Peyer's patch (tissue), 4 donors: ENCODE data around the gene ITGA11. TPM values are rescaled to one million over a fixed set of nuclear protein-coding genes. Genes with fewer than 3 reads are reported as not detected.

Source experiments
- DNase-seq, 3 donors: peaks; one replicate each; pipeline ENCODE4 v3.0.0-alpha.2; 2017 to 2019
- H3K27ac ChIP-seq, 4 donors: fragments of 200-600 bp; sonication (generic); one replicate each; pipeline ENCODE4 v1.5.1; 2016 to 2019
- H3K27me3 ChIP-seq, 2 donors: fragments of 200-600 bp; sonication (generic); one replicate each; pipeline ENCODE4 v1.5.1; 2019
- H3K36me3 ChIP-seq, 3 donors: fragments of 200-600 bp; sonication (generic); one replicate each; pipeline ENCODE4 v1.5.1; 2016 to 2019
- H3K4me1 ChIP-seq, 4 donors: fragments of 200-600 bp; sonication (generic); one replicate each; pipeline ENCODE4 v1.5.1; 2016 to 2019
- H3K4me3 ChIP-seq, 4 donors: fragments of 200-600 bp; sonication (generic); 1 replicate in 3 of 4; 2 replicates in 1 of 4; pipeline ENCODE4 v1.5.1; 2016 to 2019; ENCODE audit warnings: mild to moderate bottlenecking in 1 of 4
- H3K9me3 ChIP-seq, 4 donors: fragments of 200-600 bp; sonication (generic); one replicate each; pipeline ENCODE4 v1.5.1; 2016 to 2019; ENCODE audit warnings: mild to moderate bottlenecking in 1 of 4
- POLR2A ChIP-seq, 2 donors: fragments of 450-650 bp; IDR thresholded peaks; one replicate each; pipeline ENCODE4 v1.5.1; 2017; ENCODE audit warnings: antibody characterized with exemption in 2 of 2, mild to moderate bottlenecking in 2 of 2, moderate library complexity in 2 of 2
- total RNA-seq, 4 donors: library from RNA; depleted of rRNA; stranded (reverse); fragments of >200 nt; gene quantifications; one replicate each; pipeline ENCODE4 v1.1.0, GENCODE V29; 2016
- TF ChIP-seq, protein P1 (sequence below), 6 experiments: fragments of 450-650 bp in 4 of 6; fragments of 200-600 bp in 2 of 6; sonication (generic) in 1 of 6; IDR thresholded peaks; one replicate each; pipeline ENCODE4 v1.5.1; 2017 to 2019; ENCODE audit warnings: antibody characterized with exemption in 6 of 6, mild to moderate bottlenecking in 3 of 6, moderate library complexity in 1 of 6

ITGA11 gene
- total RNA-seq, 4 donors from 2014 or later: 0.88 to 24.8 (median 2.6) TPM

DNA sequence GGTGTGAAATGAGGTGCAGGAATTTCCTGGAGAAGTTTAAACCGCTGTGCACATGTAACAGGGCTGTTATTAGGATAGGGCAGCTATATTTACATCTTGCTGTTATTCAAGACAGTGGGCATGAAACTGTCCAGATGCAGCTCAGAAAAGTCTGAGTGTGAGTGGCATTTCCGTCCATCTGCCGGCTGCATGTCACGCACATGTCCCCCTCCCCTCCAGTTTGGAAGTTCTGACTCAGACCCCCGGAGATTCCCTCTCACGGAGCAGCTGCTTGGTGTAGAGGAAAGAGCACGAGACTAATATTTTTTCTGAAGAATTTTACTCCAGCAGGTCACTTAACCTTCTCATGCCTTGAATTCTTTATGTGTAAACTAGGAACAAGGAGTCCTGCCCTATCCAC is 84.6 kb downstream of the ITGA11 start:
- TF ChIP-seq, protein P1, sequence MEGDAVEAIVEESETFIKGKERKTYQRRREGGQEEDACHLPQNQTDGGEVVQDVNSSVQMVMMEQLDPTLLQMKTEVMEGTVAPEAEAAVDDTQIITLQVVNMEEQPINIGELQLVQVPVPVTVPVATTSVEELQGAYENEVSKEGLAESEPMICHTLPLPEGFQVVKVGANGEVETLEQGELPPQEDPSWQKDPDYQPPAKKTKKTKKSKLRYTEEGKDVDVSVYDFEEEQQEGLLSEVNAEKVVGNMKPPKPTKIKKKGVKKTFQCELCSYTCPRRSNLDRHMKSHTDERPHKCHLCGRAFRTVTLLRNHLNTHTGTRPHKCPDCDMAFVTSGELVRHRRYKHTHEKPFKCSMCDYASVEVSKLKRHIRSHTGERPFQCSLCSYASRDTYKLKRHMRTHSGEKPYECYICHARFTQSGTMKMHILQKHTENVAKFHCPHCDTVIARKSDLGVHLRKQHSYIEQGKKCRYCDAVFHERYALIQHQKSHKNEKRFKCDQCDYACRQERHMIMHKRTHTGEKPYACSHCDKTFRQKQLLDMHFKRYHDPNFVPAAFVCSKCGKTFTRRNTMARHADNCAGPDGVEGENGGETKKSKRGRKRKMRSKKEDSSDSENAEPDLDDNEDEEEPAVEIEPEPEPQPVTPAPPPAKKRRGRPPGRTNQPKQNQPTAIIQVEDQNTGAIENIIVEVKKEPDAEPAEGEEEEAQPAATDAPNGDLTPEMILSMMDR (IDR thresholded peaks at IDR 0.05): no peak
- no peak for TF ChIP-seq POLR2A (IDR thresholded peaks at IDR 0.05)
- H3K4me1 ChIP-seq: peaks cover 0 to under 1% (median 0%) of the 10 kb centered on the region in 4 donors
- no peak overlapping the region for H3K27ac ChIP-seq
- H3K27me3 ChIP-seq: no peaks in the 10 kb centered on the region
- no peak overlapping the region for H3K4me3 ChIP-seq
- H3K36me3 ChIP-seq: no peaks in the 10 kb centered on the region
- no peaks in the 10 kb centered on the region for H3K9me3 ChIP-seq
- DNase-seq: no peak

GRCh38 chr15:68346979-68347378 is 85.0 kb downstream of the ITGA11 start:
- Histone ChIP-seq H3K9me3 (no peaks in the 10 kb centered on the region), H3K27me3 (no peaks in the 10 kb centered on the region), H3K36me3 (no peaks in the 10 kb centered on the region), H3K4me1 (peaks cover 0 to 5% (median 0%) of the 10 kb centered on the region in 4 donors), H3K4me3 (no peak overlapping the region), H3K27ac (no peak overlapping the region)
- DNase-seq: no peak
- TF ChIP-seq, protein P1 (IDR thresholded peaks at IDR 0.05): no peak
- TF ChIP-seq POLR2A (IDR thresholded peaks at IDR 0.05): no peak

GRCh38 chr15:68345481-68345880 is 86.5 kb downstream of the ITGA11 start:
- Histone ChIP-seq H3K4me3 (no peak overlapping the region), H3K36me3 (no peaks in the 10 kb centered on the region), H3K4me1 (peaks cover 0 to 11% (median 0%) of the 10 kb centered on the region in 4 donors), H3K27me3 (no peaks in the 10 kb centered on the region), H3K9me3 (no peaks in the 10 kb centered on the region), H3K27ac (no peak overlapping the region)
- TF ChIP-seq, protein P1 (IDR thresholded peaks at IDR 0.05): no peak
- TF ChIP-seq POLR2A (IDR thresholded peaks at IDR 0.05): no peak
- no peak for DNase-seq

GRCh38 chr15:68344600-68344999 is 87.4 kb downstream of the ITGA11 start:
- peaks cover 0 to 11% (median 0%) of the 10 kb centered on the region in 4 donors for H3K4me1 ChIP-seq
- H3K27ac ChIP-seq: no peak overlapping the region
- H3K27me3 ChIP-seq: no peaks in the 10 kb centered on the region
- H3K9me3 ChIP-seq: no peaks in the 10 kb centered on the region
- H3K4me3 ChIP-seq: no peak overlapping the region
- no peak for TF ChIP-seq POLR2A (IDR thresholded peaks at IDR 0.05)
- TF ChIP-seq, protein P1 (IDR thresholded peaks at IDR 0.05): no peak
- DNase-seq: no peak
- H3K36me3 ChIP-seq: no peaks in the 10 kb centered on the region

DNA sequence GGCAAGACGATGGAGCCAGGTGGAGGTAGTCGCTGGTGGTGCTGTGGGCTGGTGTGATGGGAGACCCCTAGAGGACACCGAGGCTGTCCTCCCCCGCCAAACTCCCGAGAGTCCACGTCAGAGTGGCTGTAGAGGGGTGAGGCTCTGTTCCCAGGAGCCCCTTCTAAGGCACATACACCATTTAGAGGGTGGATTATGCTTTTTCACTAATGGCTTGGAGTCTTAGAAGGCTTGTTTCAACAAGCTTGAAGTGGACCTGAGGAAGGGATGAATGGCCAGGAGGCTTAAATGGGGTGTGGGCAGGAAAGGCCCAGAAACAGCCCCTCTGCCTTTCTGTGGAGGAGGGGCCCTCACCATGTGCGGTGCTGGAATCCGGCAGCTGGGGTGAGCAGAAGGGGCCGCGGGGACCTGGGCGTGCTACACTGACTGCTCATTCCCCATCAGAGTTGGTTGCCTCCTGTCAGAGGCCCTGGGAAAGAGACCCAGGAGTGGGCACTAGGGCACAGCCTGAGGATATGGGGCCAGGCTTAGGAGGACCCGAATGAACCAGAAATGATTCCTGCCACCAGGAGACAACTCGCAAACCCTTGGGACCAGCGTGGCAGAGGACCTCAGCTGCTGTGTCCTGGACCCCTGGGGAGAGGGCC is 88.3 kb downstream of the ITGA11 start:
- H3K27me3 ChIP-seq: no peaks in the 10 kb centered on the region
- TF ChIP-seq, protein P1 (IDR thresholded peaks at IDR 0.05): no peak
- TF ChIP-seq POLR2A (IDR thresholded peaks at IDR 0.05): no peak
- no peaks in the 10 kb centered on the region for H3K9me3 ChIP-seq
- no peak for DNase-seq
- peaks cover 0 to 11% (median 0%) of the 10 kb centered on the region in 4 donors for H3K4me1 ChIP-seq
- H3K27ac ChIP-seq: no peak overlapping the region
- no peaks in the 10 kb centered on the region for H3K36me3 ChIP-seq
- no peak overlapping the region for H3K4me3 ChIP-seq
